HepG2 (cell line): ENCODE data around the gene CRNKL1. TPM values are rescaled to one million over a fixed set of nuclear protein-coding genes. Genes with fewer than 3 reads are reported as not detected.

Experiments used
- CHD2 ChIP-seq: IDR thresholded peaks from 2 replicates; pipeline ENCODE4 v1.6.1; 2011; ENCODE audit warnings: low read depth, low read length, improper control_type of control experiment
- NFE2L2 ChIP-seq: fragments of 150-350 bp; IDR thresholded peaks from 2 replicates; pipeline ENCODE4 v1.6.1; 2014; ENCODE audit warnings: low read length
- PHB2 ChIP-seq: fragments of 450-650 bp; IDR thresholded peaks from 2 replicates; pipeline ENCODE4 v1.6.1; 2018; ENCODE audit not compliant: partially characterized antibody
- RAD51 ChIP-seq: fragments of 450-650 bp; IDR thresholded peaks from 2 replicates; pipeline ENCODE4 v1.6.1; 2016; ENCODE audit warnings: borderline replicate concordance
- SOX6 ChIP-seq, 2 experiments: fragments of 450-650 bp in 1 of 2; sonication (generic) in 1 of 2; formaldehyde crosslinking in 1 of 2; IDR thresholded peaks; 2 replicates each; pipeline versions ENCODE4 v1.4.0 to v1.6.1; 2017 to 2020; ENCODE audit warnings: antibody characterized with exemption in 1 of 2, mild to moderate bottlenecking in 1 of 2, missing genetic modification reagents in 1 of 2
- TFDP1 ChIP-seq: IDR thresholded peaks from 2 replicates; pipeline ENCODE4 v1.6.1; 2016; ENCODE audit warnings: missing compliant biosample characterization, missing genetic modification reagents, borderline replicate concordance
- TGIF2 ChIP-seq: IDR thresholded peaks from 2 replicates; pipeline ENCODE4 v1.6.1; 2016; ENCODE audit warnings: control low read depth, missing compliant biosample characterization
- U2AF2 ChIP-seq: fragments of 200-400 bp; formaldehyde crosslinking; IDR thresholded peaks from 2 replicates; pipeline ENCODE4 v1.6.1; 2017; ENCODE audit warnings: low read depth, mild to moderate bottlenecking, low read length
- WIZ ChIP-seq: sonication (generic); formaldehyde crosslinking; IDR thresholded peaks from 2 replicates; pipeline ENCODE4 v1.5.1; 2020; ENCODE audit warnings: mild to moderate bottlenecking, missing genetic modification reagents
- YEATS2 ChIP-seq: sonication (generic); formaldehyde crosslinking; IDR thresholded peaks from 2 replicates; pipeline ENCODE4 v1.4.0; 2020; ENCODE audit warnings: missing genetic modification reagents, borderline replicate concordance
- ZBED4 ChIP-seq: sonication (generic); formaldehyde crosslinking; IDR thresholded peaks from 2 replicates; pipeline ENCODE4 v1.4.0; 2020; ENCODE audit warnings: missing genetic modification reagents, borderline replicate concordance
- ZBTB7A ChIP-seq: sonication (generic); formaldehyde crosslinking; IDR thresholded peaks from 2 replicates; pipeline ENCODE4 v1.8.0; 2022; ENCODE audit warnings: mild to moderate bottlenecking, missing genetic modification reagents
- ZNF138 ChIP-seq: sonication (generic); formaldehyde crosslinking; IDR thresholded peaks from 2 replicates; pipeline ENCODE4 v1.5.0; 2020; ENCODE audit warnings: mild to moderate bottlenecking, low read depth, missing genetic modification reagents
- ZNF788 ChIP-seq: sonication (generic); formaldehyde crosslinking; IDR thresholded peaks from 2 replicates; pipeline ENCODE4 v1.5.0; 2020; ENCODE audit warnings: mild to moderate bottlenecking, missing genetic modification reagents, borderline replicate concordance
- polyA plus RNA-seq, 8 experiments: library from polyadenylated mRNA; depleted of rRNA in 3 of 8; stranded (reverse) in 7 of 8; unstranded in 1 of 8; fragments of >200 nt; fragmentation: Illumina TruSeq in 4 of 8; extraction: Trizol in 4 of 8; gene quantifications; 2 replicates each; pipeline versions ENCODE4 v1.2.1 to v1.2.3, GENCODE V29; 2011 to 2016; ENCODE audit warnings: low read depth in 4 of 8, missing spikeins in 1 of 8, mixed read lengths in 1 of 8; ENCODE audit not compliant: insufficient read depth in 1 of 8
- total RNA-seq, 5 experiments: library from RNA; depleted of rRNA; stranded (reverse); fragments of >200 nt; fragmentation: Illumina TruSeq; extraction: Trizol; gene quantifications; 2 replicates each; pipeline ENCODE4 v1.2.3, GENCODE V29; 2016; ENCODE audit warnings: low read depth in 1 of 5
- TF ChIP-seq, protein P1 (sequence below): fragments of 450-650 bp; IDR thresholded peaks from 2 replicates; pipeline ENCODE4 v1.6.1; 2017
- TF ChIP-seq, protein P2 (sequence below): sonication (generic); formaldehyde crosslinking; IDR thresholded peaks from 2 replicates; pipeline ENCODE4 v1.8.0; 2022; ENCODE audit warnings: mild to moderate bottlenecking, missing genetic modification reagents
- TF ChIP-seq, protein P3 (sequence below): sonication (generic); formaldehyde crosslinking; IDR thresholded peaks from 2 replicates; pipeline ENCODE4 v1.4.0; 2020; ENCODE audit warnings: missing genetic modification reagents

CRNKL1 gene
- total and polyA plus RNA-seq, 2 of the 13 experiments (the other 11 are each of a cell fraction or from before 2014, with no cell fraction given): 12.3 to 64.5 TPM

DNA sequence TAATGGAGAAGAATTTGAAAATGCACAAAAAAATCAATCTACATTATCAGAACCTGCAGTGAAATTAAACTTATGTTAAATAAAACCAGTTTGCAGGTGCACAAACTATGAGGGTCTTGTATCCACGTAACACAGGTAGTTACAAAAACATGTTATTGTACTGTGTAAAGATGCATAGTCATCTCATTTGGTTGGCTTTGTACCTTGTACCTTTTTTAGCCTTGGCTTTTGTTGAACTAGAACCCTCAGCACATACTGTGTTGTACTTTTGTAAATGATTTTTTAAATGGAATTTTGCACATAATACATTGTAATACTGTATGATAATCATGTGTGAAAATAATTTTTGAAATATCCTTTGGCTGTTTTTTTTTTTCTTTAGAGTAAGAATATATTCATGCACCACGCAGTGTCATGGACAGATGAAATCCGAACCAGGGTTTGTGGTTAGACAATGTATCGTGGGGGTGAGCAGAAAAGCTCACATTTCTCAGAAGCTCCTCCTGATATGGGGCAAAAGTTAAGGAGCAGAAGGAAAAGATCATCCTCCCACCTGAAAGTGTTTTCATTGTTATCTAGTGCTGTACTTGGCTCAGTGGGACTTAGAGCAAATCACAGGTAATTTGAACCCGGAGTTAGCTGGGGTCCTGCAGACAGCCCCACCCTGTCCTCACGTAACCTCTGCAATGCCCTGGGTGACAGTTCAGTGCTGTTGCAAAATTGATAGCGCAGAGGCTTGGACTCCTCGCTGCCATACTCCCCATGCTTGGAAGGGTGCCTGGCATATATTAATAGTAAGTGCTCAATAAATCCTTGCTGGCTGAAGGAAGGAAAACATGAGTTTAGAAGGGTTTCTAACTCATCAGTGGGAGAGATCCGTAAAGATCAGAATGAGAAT lies 49.9 kb downstream of the CRNKL1 start (continued):
- TF ChIP-seq, protein P1, sequence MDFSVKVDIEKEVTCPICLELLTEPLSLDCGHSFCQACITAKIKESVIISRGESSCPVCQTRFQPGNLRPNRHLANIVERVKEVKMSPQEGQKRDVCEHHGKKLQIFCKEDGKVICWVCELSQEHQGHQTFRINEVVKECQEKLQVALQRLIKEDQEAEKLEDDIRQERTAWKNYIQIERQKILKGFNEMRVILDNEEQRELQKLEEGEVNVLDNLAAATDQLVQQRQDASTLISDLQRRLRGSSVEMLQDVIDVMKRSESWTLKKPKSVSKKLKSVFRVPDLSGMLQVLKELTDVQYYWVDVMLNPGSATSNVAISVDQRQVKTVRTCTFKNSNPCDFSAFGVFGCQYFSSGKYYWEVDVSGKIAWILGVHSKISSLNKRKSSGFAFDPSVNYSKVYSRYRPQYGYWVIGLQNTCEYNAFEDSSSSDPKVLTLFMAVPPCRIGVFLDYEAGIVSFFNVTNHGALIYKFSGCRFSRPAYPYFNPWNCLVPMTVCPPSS: no peak
- TF ChIP-seq U2AF2 (no peak), YEATS2 (CRISPR knock-in tag) (no peak), ZBED4 (CRISPR knock-in tag) (peak; percentile 24; the same call in 1 of the 2 replicates), ZBTB7A (0 out of 2 replicates have a peak, but pooled peaks have one; percentile 38), TFDP1 (CRISPR knock-in tag) (no peak; the same call in 1 of the 2 replicates), RAD51 (no peak), CHD2 (no peak), ZNF138 (no peak), ZNF788 (CRISPR knock-in tag) (peak; percentile 58), WIZ (CRISPR knock-in tag) (peak; percentile 59; the same call in 1 of the 2 replicates), PHB2 (no peak), SOX6 (IDR thresholded peaks at IDR 0.05) (no peak), SOX6 (CRISPR knock-in tag; IDR thresholded peaks at IDR 0.05) (peak; percentile 86), NFE2L2 (peak; percentile 96), TGIF2 (CRISPR knock-in tag) (peak; percentile 73; the same call in 1 of the 2 replicates)
- TF ChIP-seq, protein P2, sequence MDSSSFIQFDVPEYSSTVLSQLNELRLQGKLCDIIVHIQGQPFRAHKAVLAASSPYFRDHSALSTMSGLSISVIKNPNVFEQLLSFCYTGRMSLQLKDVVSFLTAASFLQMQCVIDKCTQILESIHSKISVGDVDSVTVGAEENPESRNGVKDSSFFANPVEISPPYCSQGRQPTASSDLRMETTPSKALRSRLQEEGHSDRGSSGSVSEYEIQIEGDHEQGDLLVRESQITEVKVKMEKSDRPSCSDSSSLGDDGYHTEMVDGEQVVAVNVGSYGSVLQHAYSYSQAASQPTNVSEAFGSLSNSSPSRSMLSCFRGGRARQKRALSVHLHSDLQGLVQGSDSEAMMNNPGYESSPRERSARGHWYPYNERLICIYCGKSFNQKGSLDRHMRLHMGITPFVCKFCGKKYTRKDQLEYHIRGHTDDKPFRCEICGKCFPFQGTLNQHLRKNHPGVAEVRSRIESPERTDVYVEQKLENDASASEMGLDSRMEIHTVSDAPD (CRISPR knock-in tag): no peak
- TF ChIP-seq, protein P3, sequence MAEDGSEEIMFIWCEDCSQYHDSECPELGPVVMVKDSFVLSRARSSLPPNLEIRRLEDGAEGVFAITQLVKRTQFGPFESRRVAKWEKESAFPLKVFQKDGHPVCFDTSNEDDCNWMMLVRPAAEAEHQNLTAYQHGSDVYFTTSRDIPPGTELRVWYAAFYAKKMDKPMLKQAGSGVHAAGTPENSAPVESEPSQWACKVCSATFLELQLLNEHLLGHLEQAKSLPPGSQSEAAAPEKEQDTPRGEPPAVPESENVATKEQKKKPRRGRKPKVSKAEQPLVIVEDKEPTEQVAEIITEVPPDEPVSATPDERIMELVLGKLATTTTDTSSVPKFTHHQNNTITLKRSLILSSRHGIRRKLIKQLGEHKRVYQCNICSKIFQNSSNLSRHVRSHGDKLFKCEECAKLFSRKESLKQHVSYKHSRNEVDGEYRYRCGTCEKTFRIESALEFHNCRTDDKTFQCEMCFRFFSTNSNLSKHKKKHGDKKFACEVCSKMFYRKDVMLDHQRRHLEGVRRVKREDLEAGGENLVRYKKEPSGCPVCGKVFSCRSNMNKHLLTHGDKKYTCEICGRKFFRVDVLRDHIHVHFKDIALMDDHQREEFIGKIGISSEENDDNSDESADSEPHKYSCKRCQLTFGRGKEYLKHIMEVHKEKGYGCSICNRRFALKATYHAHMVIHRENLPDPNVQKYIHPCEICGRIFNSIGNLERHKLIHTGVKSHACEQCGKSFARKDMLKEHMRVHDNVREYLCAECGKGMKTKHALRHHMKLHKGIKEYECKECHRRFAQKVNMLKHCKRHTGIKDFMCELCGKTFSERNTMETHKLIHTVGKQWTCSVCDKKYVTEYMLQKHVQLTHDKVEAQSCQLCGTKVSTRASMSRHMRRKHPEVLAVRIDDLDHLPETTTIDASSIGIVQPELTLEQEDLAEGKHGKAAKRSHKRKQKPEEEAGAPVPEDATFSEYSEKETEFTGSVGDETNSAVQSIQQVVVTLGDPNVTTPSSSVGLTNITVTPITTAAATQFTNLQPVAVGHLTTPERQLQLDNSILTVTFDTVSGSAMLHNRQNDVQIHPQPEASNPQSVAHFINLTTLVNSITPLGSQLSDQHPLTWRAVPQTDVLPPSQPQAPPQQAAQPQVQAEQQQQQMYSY (CRISPR knock-in tag): no peak
